SKM-1 treated with dmso at 0.1 percent for 144 hours (cell line): ENCODE data around the gene GARS1.
"Not testable (repeated sequence)": the region's sequence is repeated elsewhere in the genome, so short reads cannot be mapped to it uniquely, and the experiment has no call there.

Experiments
- DNase-seq: peaks from one replicate; lab custom pipeline; 2025; ENCODE audit not compliant: unreplicated experiment; lab: John Stamatoyannopoulos, UW

Gene GARS1

DNA sequence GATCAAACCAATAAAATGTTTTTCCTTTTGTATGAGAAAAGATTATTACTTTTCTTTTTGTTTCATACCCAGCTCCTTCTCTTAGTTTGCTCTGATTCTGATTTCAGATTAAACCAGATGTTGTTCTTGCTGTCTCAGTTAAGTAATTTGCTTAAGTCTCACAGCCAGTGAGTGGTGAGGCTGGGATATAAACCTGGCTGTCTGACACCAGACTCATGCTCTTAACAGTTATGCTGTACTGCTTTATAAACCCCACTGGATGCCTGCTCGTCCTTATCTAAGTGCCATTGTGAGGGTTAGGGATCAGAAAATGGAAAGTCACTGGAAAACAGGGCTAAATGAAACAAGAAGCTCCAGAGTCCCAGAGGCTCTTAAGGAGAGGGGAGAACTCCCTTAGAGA is 24.3 kb downstream of the GARS1 start:
- DNase-seq = no peak

DNA sequence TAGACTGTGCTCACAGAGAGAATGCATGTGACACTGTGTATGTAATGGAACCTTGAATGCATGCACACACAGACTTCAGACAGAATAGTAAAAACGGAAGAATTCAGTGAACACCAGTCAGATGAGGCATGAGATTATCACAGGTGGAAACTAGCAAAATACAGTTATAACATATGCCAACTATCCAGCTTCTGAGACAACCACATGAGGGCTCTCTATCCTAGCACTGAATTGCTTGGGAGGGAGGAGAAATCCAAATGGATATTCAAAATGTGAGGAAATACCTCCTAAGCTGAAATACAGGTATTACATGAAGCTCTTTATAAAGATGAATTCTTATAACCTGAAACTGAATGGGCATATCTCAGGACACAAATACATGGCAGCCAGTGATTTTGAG is 30.6 kb downstream of the GARS1 start:
- no peak for DNase-seq

DNA sequence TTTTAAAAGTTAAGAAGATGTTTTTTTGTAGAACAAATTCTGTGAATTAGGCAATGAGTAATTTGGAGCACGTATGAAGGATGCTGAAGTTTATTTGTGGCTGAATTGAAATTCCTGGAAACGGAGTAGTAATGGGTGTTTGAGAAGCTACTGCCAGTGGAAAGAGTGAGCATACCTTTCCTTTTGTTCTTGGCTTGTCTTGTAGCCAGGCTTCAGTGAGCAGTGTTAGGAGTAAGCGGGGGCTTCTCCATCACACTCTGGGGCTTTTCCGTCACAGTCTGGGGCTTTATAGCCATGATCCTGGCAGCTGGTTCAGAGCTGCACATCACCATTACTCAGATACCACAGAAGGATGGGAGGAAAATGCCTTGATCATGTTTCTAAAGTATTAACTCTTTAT is 32.3 kb downstream of the GARS1 start:
- DNase-seq = no peak

- no peak for DNase-seq
These were observed 36.3 kb downstream of the GARS1 start for GRCh38 chr7:30630986-30631385.

DNA sequence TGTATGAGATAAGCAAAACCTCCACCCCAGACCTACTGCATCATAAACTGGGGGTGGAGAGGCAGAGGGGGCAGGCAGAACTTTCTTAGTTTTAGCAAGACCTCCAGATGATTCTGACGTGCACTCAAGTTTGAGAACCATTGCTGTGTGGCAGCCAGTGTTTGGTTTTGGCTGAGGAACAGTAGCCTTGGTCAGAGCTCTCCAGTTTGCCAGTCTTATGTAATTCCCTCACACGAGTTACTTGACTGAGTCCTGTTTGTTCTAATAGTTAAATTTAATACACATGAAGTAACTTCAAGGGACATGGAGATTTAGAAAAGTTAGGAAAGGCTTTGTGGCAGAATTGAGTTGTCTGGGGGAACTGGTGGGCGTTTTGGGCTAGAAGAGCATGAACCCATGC is 38.5 kb downstream of the GARS1 start:
- no peak for DNase-seq

DNA sequence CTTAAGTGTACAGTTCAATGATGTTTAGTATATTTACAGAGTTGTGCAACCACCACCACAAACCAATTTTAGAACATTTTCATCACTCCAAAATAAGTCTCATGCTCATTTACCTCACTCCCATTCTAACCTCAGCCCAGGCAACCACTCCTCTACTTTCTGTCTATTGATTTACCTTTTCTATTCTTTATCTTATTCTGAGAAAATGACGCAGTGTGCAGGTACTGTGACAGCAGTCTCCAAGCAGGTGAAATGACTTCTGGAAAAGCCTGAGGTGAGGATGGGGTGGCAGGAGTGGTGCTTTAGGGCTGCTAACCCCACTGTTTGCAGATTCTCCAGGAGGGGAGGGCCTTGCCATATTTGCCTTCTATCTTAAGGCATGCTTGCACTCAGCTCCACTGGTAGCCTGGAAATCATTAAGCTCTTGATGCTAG is 39.5 kb downstream of the GARS1 start:
- DNase-seq = no peak

- no peak for DNase-seq
These were observed 40.0 kb downstream of the GARS1 start for GRCh38 chr7:30634634-30635201.

DNA sequence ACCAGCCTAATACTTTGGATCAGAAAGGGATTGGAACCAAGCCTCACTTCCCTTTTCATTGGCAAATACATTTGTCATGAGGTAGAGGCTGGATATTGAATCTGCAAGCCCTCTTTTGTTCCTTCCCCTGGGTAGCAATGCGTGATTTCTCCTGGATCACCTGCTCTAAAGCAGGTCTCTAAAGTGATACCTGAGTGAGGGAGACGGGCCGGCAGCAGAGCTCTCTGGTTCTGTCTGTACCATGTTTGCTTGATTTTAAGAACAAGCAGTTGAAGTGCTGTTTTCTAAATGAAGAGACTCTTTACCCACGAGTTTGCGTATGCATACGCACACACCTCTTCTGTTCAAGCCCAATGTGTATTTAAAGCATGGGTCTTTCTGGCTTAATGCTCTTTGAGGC is 41.1 kb downstream of the GARS1 start:
- no peak for DNase-seq

DNA sequence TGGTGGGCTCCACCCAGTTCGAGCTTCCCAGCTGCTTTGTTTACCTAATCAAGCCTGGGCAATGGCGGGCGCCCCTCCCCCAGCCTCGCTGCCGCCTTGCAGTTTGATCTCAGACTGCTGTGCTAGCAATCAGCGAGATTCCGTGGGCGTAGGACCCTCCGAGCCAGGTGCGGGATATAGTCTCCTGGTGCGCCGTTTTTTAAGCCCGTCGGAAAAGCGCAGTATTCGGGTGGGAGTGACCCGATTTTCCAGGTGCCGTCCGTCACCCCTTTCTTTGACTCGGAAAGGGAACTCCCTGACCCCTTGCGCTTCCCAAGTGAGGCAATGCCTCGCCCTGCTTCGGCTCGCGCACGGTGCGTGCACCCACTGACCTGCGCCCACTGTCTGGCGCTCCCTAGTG is 47.6 kb downstream of the GARS1 start:
- not testable (repeated sequence) for DNase-seq

GRCh38 chr7:30642789-30643188 is 48.1 kb downstream of the GARS1 start:
- DNase-seq = no peak

- DNase-seq = no peak
These were observed 49.7 kb downstream of the GARS1 start for GRCh38 chr7:30644286-30644955.

GRCh38 chr7:30645661-30646060 is 51.0 kb downstream of the GARS1 start:
- DNase-seq = no peak

GRCh38 chr7:30646154-30646553 is 51.5 kb downstream of the GARS1 start:
- DNase-seq = no peak

- no peak for DNase-seq
These were observed 53.1 kb downstream of the GARS1 start for GRCh38 chr7:30647589-30648364.

GRCh38 chr7:30648744-30649540 is 54.3 kb downstream of the GARS1 start:
- no peak for DNase-seq

DNA sequence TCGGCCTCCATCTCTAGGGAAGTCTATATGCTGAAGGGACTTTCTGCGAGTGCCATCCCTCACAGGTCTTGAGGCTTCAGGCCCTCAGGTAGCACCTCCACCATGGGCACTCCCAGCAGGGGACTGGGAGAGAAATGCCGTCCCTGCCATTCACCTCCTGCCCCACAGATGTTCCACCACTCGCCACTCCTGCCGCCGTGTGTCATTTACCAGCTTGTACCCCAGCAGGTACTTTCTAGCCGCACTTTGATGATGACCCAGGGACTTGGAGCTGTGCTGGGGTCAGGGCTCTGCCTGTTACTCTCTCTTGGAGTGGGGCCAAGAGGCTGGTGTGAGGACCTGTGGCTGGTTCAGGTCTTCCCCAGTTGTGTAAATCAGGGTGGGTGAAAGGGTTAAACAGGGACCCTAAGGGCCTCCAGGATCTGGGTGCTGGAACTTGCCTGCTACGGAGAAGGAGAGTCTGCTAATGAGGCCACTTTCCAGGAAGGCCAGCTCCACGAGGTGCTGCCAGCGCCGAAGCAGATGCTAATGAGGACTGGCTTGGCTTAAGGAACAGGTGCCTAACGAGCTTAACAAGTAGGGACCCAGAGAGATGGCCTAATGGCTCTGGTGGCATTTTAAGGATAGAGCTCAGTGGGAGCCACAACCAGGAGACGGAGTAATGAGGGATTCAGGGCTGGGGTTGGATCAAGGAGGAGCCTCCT is 55.2 kb downstream of the GARS1 start:
- DNase-seq = no peak

DNA sequence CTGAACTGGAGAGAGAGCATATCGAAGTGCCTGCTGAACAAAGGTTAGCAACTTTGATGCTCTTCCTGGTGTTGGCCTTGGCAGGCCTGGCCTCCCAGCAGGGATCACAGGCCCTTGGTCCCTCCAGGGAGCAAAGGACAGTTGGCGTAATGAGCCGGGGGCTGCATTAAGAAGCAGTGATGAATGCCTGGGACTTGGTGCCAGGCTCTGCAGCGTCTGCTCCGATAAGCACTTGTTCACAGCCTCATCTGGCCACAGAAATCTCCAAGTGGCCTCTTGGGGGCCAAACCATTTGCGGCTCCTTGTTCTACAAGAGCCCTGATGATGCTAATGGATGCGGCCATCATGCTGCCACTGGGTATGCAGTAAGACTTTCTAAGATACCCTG is 55.7 kb downstream of the GARS1 start:
- no peak for DNase-seq

DNA sequence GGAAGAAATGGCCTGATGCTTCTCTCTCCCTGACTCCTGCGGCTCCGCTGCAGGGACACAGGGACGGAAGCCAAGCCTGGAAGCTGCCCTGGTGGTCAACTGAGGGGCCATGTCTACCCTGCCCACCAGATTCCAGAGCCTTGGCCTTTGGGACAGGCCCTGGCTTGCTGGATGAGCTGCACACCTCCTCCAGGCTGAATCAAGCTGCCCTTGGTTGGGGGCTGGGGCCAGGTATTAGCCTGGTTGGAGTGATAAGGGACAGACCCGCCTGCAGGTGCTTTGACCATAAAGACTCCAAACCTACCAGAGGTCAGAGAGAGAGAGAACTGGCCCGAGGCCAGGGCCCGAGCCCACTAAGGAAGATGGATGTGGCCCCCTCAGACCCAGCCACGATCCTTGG is 57.5 kb downstream of the GARS1 start:
- DNase-seq = no peak

DNA sequence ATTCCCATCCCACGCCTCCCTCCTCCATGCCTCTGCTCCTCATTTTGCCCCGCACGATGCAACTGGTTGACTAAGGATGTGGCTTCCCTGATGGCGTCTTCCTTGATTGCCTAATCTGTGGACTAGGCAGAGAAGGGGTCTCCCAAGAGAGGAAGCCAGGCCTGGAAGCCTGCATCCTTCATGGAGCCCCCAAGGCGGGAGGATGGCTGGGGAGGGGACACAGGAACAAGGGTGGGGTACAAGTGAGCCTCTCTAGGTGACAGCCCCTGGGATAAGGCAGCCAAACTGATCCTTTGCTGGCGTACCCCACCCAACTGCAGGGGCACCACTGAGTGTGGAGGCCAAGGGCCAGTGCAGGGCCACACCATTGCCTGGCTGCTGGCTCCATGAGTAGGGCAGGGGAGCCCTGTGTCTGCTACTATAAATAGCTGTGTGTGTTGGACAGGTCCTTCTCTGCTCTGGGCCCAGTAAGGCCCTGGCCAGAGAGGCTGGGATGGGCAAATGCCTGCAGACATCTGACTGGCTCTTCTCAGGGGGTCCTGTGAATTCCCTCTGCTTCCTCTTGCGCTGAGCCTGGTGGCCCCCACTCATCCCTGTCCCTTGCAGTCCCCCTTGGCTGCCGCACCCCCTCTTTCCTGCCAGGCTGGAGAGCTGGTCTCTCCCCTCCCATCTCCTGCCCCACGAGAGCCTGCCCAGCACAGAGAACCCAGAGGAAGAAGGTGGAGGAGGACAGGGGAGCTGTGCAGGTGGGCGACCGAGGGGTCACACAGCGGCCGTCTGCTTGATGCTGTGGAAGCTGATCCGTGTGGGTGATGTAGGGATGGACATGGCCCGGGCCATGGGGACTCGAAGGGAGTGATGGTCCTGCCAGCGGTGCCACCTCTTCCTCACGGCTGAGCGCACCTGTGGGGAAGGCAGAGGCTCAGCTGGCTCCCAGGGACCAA is 58.3 kb downstream of the GARS1 start:
- DNase-seq = no peak
